Chondrocyte (in vitro differentiated cells): ENCODE data around the gene SH3BGR. TPM values are rescaled to one million over a fixed set of nuclear protein-coding genes. Genes with fewer than 3 reads are reported as not detected.

Experiments used
- DNase-seq: peaks from one replicate; pipeline ENCODE4 v3.0.0; 2021; ENCODE audit warnings: mixed read lengths, low spot score
- H3K27ac Mint-ChIP-seq: one replicate; pipeline ENCODE4 v1.8.0; 2021; ENCODE audit warnings: mild to moderate bottlenecking, moderate library complexity, mixed read lengths; ENCODE audit not compliant: unreplicated experiment
- H3K27me3 Mint-ChIP-seq: 2 replicates; pipeline ENCODE4 v1.8.0; 2021; ENCODE audit warnings: low read depth, mixed read lengths
- H3K36me3 Mint-ChIP-seq: 2 replicates; pipeline ENCODE4 v1.8.0; 2021; ENCODE audit warnings: low read depth, mixed read lengths
- H3K4me1 Mint-ChIP-seq: 2 replicates; pipeline ENCODE4 v1.8.0; 2021; ENCODE audit warnings: low read depth, mild to moderate bottlenecking, mixed read lengths
- H3K4me3 Mint-ChIP-seq: one replicate; pipeline ENCODE4 v1.8.0; 2021; ENCODE audit warnings: mild to moderate bottlenecking, moderate library complexity, mixed read lengths; ENCODE audit not compliant: unreplicated experiment
- H3K9me3 Mint-ChIP-seq: 2 replicates; pipeline ENCODE4 v1.8.0; 2021; ENCODE audit warnings: low read depth, mixed read lengths
- CTCF ChIP-seq: fragments of 200-600 bp; sonication (generic); IDR thresholded peaks from 2 replicates; pipeline ENCODE4 v1.5.0; 2021; ENCODE audit warnings: antibody characterized with exemption, mild to moderate bottlenecking, moderate library complexity
- total RNA-seq: library from RNA; stranded (reverse); gene quantifications from 3 replicates; pipeline ENCODE4 v1.2.1, GENCODE V29; 2021

SH3BGR gene
- total RNA-seq, 1 donor from 2014 or later = 3.3 TPM

DNA sequence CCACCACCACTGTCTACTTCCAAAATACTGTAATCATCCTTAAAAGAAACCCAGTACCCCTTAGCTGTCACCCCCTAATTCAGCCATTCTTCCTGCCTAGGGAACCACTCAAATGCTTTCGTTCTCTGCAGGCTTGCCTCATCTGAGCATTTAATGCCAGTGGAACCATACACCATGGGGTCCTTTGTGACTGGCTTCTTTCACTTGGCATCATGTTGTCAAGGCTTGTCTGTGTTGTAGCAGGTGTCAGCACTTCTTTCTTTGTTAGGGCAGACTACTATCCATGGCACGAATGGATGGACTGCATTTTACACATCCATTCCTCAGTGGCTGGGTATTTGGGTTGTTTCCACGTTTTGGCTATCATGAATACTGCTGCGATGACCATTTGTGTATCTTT lies 28.5 kb downstream of the SH3BGR start:
- H3K27me3 Mint-ChIP-seq = no peaks in the 10 kb centered on the region
- no peak for TF ChIP-seq CTCF
- peaks cover 17% of the 10 kb centered on the region for H3K4me1 Mint-ChIP-seq
- no peak overlapping the region for H3K4me3 Mint-ChIP-seq
- H3K9me3 Mint-ChIP-seq = peaks cover 2% of the 10 kb centered on the region
- H3K36me3 Mint-ChIP-seq = peaks cover 6% of the 10 kb centered on the region
- DNase-seq = no peak
- no peak overlapping the region for H3K27ac Mint-ChIP-seq

DNA sequence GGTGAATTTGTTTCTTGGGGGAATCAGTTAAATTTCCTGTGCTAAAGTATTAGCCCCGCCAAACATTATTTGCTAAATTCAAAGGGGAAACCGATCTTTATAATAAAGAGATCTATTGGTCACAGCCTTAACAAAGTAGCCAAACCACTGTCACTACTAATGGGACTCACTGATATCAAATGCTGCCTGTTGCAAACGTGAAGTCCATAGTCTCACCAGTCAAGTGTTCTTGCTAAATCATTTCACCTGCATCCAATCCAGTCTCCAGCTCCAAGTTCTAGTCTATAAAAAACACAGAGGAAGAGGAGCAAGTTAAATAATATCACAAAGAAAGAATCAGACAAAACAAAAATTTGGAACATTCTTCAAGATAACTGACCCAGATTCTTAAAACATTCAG lies 30.1 kb downstream of the SH3BGR start:
- no peak for DNase-seq
- Mint-ChIP-seq H3K36me3 (no peaks in the 10 kb centered on the region), H3K9me3 (no peaks in the 10 kb centered on the region), H3K4me1 (peaks cover 17% of the 10 kb centered on the region), H3K27me3 (no peaks in the 10 kb centered on the region), H3K27ac (no peak overlapping the region), H3K4me3 (no peak overlapping the region)
- no peak for TF ChIP-seq CTCF

GRCh38 chr21:39483917-39484316 lies 32.1 kb downstream of the SH3BGR start:
- H3K4me1 Mint-ChIP-seq = peaks cover 17% of the 10 kb centered on the region
- no peaks in the 10 kb centered on the region for H3K36me3 Mint-ChIP-seq
- TF ChIP-seq CTCF = no peak
- H3K9me3 Mint-ChIP-seq = no peaks in the 10 kb centered on the region
- no peak for DNase-seq
- no peak overlapping the region for H3K27ac Mint-ChIP-seq
- H3K4me3 Mint-ChIP-seq = no peak overlapping the region
- H3K27me3 Mint-ChIP-seq = peaks cover 2% of the 10 kb centered on the region

DNA sequence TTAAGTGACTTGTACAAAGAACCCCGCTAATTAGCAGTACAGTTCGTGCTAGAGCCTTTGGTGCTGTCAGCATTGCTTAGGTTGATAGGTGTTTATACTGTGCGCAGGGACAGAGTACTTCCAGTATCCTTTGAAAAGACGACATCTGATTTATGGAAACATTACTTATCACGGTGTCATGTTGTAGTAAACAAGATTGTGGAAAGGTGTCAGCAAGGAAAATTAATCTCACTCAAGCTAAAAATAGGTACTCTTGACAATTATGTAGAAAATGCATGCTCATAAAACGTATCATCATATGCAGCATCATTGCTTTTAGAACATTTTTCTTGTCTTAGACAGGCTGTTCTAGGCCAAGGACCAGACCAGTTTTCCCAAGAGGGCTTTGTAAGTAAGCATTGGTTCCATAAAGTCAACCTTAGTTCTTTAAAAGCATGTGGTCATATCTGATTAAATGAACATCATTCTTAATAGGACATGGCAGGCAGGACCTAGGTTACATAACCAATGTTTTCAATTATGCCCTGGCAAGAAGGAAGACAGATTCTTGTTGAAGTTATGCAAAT lies 33.0 kb downstream of the SH3BGR start:
- TF ChIP-seq CTCF = no peak
- Mint-ChIP-seq H3K4me3 (no peak overlapping the region), H3K36me3 (no peaks in the 10 kb centered on the region), H3K4me1 (peaks cover 15% of the 10 kb centered on the region), H3K27ac (no peak overlapping the region), H3K27me3 (peaks cover 2% of the 10 kb centered on the region), H3K9me3 (no peaks in the 10 kb centered on the region)
- DNase-seq = no peak

GRCh38 chr21:39489380-39489924 lies 37.7 kb downstream of the SH3BGR start:
- peaks cover 8% of the 10 kb centered on the region for H3K4me1 Mint-ChIP-seq

More at GRCh38 chr21:39489380-39489924, 37.7 kb downstream of the SH3BGR start:
- Mint-ChIP-seq H3K9me3 (peaks cover 17% of the 10 kb centered on the region), H3K36me3 (peaks cover 2% of the 10 kb centered on the region), H3K27me3 (peaks cover 2% of the 10 kb centered on the region), H3K4me3 (no peak overlapping the region), H3K27ac (no peak overlapping the region)
- no peak for DNase-seq
- no peak for TF ChIP-seq CTCF
